GM21367 (cell line): Measurements from ENCODE around the gene LRRC58.
A peak's percentile ranks its signal among the peaks of the same experiment; 100 is the strongest.
"Not testable (repeated sequence)": the region's sequence is repeated elsewhere in the genome, so short reads cannot be mapped to it uniquely, and the experiment has no call there.

Experiments used
- ATAC-seq: cut with Tn5 transposase; IDR thresholded peaks from one replicate; pipeline ENCODE4 v1.9.1; 2021; ENCODE audit not compliant: unreplicated experiment

The LRRC58 gene

DNA sequence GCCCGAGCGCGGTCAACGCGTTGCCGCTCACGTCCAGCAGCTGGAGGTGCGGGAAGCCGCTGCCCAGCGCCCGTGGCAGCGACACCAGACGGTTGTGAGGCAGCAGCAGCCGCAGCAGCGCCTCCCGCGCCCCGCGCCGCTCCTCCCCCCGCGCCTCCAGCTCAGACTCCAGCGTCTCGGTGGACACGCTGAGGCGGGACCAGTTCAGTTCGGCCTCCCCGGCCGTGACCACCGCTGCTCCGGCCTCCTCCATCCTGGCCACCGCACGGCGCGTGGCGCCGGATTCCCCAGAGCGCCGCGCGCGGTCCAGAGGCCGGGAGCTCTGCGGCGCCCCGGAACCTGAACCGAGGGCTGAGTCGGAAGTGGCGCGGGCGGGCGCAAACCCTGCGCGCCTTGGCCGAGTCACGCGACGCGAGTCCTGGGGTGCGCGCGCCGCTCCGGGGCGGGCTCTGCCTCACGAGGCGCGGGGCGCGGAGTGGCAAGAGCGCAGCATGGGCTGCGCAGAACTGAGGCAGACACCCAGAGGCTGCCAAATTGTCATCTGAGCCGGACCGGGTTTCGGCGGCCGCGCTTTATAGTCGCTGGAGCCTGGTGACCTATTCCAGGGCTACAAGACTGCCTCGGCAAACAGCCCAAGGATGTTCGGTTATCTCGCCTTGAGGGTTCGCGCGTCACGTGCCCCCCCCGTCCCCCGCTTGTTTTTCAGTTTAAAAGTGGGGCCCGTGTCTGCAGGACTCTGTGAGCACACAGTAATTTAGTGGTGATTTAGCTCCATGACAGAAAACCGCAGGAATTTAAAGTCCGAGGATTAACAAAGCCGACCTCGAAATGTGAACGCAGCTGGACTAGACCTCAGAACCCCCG is at the start of gene LRRC58:
LRRC58 (minus strand) TSS at position 364 of the 864 bp plus-strand sequence; CDS start at position 253, 111 bp downstream.
- ATAC-seq: peak; percentile 84

GRCh38 chr3:120396469-120396868 is 47.3 kb upstream of the LRRC58 start:
- ATAC-seq: no peak

DNA sequence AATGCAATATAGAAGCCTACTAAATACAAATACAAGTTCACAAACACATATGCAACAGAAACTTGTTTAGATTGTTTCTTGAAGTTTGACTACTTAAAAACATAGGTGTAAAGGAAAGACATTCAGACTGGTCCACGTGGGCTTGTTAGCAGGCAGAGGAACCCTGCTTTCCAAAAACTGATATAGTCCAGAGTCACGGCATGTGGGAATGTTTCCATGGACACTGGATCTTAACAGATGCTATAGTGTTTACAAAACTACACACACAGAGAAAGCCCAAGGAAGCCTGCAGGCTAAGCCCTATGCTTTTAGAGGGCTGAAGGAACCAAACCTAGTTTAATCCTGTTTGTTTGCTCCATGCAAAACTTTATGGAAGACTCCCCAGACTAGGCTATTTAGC is 45.2 kb upstream of the LRRC58 start:
- no peak for ATAC-seq

- ATAC-seq: no peak
These were observed 44.6 kb upstream of the LRRC58 start for GRCh38 chr3:120393761-120394160.

DNA sequence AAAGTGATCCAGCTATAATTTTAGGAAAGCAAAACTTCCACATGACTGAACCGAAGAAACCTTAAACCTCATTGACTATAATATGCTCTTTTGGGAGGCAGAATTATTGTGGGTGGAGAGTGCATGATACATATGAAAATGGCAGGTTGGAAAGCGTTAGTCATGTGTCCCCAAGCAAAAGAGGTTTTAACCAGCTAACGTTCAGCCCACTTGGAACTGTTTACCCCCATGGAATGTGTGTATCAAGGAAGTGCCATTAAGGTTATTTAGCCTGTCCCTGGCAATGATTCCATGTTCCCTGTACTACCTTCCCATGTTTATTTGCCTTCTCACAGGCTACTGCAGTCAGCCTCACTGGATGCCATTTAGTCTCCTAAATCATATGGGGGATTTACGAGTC is 44.1 kb upstream of the LRRC58 start:
- ATAC-seq: no peak

DNA sequence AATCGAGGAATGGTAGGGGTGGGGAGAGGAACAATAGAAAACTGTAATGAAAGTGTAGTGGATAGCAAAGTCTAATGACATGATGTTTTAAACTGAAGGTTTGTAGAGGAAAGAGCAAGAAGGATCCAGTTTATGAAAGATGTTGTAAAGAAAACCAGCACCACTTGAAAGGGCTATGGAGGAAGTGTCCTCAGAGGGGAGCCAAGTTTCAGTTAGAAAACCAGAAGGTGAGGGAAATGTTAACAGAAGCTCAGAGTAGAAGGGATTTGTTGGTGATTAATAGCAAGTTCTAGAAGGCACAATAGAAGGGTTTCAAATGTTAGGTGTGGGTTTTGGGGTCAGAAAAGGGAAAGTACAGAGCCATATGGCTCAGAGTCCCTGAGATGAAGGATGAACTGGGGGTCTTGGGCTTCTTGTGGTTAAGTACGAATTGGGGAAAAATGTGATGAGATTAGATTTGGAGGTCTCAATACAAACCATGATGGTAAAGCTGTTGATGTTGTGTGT is 33.8 kb upstream of the LRRC58 start:
- ATAC-seq: no peak

- ATAC-seq: no peak
These were observed 32.3 kb upstream of the LRRC58 start for GRCh38 chr3:120381503-120381902.

DNA sequence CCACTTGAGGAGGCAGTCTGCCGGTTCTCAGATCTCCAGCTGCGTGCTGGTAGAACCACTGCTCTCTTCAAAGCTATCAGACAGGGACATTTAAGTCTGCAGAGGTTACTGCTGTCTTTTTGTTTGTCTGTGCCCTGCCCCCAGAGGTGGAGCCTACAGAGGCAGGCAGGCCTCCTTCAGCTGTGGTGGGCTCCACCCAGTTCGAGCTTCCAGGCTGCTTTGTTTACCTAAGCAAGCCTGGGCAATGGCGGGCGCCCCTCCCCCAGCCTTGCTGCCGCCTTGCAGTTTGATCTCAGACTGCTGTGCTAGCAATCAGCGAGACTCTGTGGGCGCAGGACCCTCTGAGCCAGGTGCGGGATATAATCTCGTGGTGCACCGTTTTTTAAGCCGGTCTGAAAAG is 28.8 kb upstream of the LRRC58 start:
- ATAC-seq: not testable (repeated sequence)

GRCh38 chr3:120370463-120370862 is 21.3 kb upstream of the LRRC58 start:
- peak; percentile 52 for ATAC-seq

DNA sequence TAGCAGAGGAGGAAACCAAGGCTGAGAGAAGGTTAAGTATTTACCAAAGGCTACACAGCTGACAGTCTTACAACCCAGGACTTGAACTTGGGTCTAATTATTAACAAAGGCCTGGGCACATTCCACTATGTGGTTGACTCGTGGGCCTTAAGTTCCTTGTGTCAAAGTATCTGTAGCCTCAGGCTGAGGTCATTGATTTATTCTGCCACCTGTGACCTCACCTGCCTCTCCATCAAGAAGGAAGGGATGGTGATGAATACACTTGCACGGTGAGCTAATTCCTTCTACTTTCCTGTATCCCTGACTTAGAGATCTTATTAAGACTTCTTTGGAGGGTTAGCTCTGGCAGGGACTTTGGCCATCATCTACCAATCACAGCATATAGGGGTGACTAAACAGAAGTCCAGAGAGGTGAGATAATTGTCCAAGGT is 19.9 kb upstream of the LRRC58 start:
- ATAC-seq: peak; percentile 78

GRCh38 chr3:120368172-120368571 is 19.0 kb upstream of the LRRC58 start:
- ATAC-seq: no peak

DNA sequence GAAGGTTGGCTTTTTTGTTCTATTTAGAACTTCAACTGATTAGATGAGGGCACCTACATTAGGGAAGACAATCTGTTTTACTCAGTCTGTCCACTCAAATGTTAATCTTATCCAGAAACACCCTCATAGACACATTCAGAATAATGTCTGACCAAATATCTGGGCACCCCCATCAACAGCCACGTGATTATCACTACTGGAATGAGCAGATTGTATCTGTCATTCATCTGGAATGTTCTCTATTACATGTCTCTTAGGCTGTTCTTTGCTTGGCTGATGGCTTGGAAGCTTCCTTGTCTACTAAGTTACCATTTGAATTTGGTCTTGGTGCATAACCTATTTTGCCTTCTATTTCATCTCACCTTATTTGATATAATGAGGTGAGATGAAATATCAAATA is 15.7 kb upstream of the LRRC58 start:
- ATAC-seq: no peak

DNA sequence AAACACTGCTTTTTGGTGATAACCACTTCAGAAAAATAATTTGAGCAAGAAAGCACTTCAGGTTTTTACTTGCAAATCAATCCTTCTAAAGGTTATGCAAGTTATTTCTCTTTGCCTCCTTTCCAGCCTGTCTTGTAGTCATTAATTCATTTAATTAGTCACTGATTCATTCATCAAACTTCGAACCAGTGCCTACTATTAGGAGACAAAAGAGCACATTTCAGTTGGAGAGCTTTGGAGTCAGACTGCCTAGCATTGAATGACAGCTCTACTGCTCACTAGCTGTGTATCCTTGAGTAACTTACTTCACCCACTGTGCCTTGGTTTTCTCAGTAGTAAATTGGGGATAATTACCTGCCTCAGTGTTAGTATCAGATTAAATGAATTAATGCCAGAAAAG is 14.9 kb upstream of the LRRC58 start:
- no peak for ATAC-seq

DNA sequence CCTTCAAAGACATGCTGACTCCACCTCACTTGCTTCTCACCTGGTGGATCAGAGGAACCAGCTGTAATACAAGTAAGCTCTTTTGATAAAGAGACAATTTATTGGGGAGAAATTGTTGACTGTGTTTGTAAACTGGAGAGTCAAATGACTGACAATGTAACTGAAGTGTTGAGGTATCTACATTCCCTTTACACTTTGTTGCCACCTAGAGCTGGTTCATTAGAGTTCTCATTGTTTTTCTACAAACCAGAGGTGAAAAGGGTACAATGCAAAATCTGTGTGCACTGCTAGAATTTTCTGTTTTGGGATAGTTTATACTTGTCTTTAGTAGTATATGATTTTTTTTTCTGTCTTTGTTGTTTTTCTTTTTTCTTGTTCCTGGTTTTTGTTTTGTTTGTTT is 8.7 kb upstream of the LRRC58 start:
- no peak for ATAC-seq

GRCh38 chr3:120355486-120355885 is 6.3 kb upstream of the LRRC58 start:
- ATAC-seq: no peak

GRCh38 chr3:120353463-120353862 is 4.3 kb upstream of the LRRC58 start:
- no peak for ATAC-seq

DNA sequence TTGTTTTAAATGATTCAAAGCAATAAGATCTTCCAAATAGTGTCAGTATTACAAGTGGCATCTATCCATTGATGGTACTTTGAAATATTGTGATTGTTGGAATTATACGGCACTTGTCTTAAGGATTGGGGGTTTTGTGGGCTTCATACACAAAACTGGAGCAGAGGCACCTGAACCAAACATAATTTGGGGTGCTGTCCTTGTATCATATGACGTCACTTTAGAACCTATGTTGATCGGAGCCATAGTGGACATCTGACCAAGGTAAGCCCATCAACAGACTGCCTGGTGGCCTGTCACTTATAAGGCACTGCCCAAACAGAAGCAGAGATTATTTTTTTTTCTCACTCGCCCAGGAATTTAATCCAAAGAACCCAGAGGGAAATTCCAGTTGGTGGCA is 2.9 kb upstream of the LRRC58 start:
- no peak for ATAC-seq

DNA sequence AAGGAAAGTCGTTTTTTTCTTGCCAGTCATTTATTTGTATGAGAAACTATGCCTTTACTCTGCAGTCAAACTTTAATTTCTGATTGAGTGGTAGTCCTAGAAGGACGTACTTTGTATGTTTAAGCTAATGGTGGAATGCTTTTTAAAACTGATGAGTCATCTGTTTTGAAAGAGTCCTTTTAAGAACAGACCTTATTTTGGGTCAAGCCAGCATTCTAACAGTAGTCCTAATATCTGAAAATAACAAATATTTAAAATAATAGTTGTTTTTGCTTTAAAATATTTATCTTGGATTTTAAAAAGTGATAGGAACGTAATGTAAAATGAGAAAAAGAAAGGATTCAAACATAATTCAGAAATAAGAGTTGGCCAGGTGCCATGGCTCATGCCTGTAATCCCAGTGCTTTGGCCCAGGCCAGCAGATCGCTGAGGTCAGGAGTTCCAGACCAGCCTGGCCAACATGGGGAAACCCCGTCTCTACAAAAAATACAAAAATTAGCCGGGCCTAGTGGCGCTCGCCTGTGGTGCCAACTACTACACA is 1.3 kb upstream of the LRRC58 start:
- no peak for ATAC-seq

DNA sequence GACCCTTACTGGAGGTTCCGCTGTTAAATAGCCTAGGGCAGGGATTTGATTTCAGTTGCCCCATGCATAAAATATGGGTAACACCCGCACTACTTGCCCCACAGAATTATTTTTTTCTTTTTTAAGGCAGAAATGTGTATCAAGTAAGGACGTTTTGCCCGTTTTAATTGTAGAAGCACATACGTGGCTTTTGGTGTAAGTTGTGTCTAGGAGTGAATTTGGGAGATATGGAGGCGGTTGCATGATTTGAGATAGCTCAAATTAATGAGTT is 636 bp upstream of the LRRC58 start:
- ATAC-seq: no peak

GRCh38 chr3:120348065-120348990 is 826 bp downstream of the LRRC58 start:
- ATAC-seq: peak; percentile 36

- no peak for ATAC-seq
These were observed 4.8 kb downstream of the LRRC58 start for GRCh38 chr3:120344349-120344748.
